ENCODE measurements around the gene WIPI1. TPM values are rescaled to one million over a fixed set of nuclear protein-coding genes. Genes with fewer than 3 reads are reported as not detected.
A peak's percentile ranks its signal among the peaks of the same experiment; 100 is the strongest.

Gene WIPI1
- total and polyA plus RNA-seq, 2 of the 13 experiments (the other 11 are each of a cell fraction or from before 2014, with no cell fraction given): 29.4 to 141 TPM

DNA sequence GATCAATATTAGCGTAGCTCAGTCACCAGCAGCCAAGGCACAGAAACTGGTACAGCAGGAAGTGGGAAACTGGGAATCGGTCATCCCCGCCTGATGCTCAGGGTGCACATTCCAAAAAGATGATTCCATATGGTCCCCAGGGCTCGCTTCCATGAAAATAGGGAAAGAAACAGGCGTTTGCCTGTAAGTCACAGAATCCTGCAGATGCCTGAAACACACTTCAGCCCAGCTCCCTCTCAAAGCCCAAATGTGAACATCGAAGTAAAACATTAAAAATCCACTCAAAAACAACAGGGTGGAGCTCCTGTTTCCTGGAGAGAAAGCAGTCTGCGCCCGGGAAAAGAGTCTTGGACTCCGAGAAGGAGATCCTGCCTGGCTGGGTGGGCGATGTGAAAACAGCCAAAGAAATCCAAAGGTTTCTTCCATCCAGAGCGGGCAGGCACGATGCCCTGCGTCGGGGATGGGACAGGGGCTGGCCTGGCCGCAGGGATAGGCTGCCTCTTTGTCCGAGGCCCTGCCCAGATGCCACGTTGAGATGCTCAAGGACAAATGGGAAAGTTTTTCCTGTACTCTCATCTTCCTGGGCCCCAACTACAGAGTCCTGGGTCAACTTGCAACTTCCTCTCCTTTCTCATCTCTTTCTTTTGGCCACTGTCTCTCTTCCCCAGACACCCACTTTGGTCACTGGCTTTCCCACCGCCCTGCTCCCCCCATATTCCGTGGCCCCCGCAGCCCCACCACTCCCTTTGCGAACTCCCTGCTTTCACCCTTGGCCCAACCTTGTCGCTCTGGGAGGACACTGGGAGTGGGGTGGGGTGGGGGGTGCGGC lies 743 bp downstream of the WIPI1 start (continued):
- no peak; the same call in 1 of the 2 replicates for TF ChIP-seq RBFOX2 (IDR thresholded peaks at IDR 0.05; ENCODE audit: low read depth, low read length)
- TF ChIP-seq REPIN1 (CRISPR knock-in tag; IDR thresholded peaks at IDR 0.05; ENCODE audit: borderline replicate concordance, low read depth): no peak
- TF ChIP-seq HBP1 (CRISPR knock-in tag; IDR thresholded peaks at IDR 0.05; ENCODE audit: low read depth): 0 out of 2 replicates have a peak, but pooled peaks have one; percentile 58
- TF ChIP-seq ZSCAN30 (CRISPR knock-in tag; IDR thresholded peaks at IDR 0.05): no peak
- TF ChIP-seq MEIS2 (CRISPR knock-in tag; IDR thresholded peaks at IDR 0.05): peak; percentile 68; the same call in 1 of the 2 replicates
- TF ChIP-seq ZNF724P (CRISPR knock-in tag; IDR thresholded peaks at IDR 0.05; ENCODE audit: borderline replicate concordance): no peak
- TF ChIP-seq DPF2 (CRISPR knock-in tag; IDR thresholded peaks at IDR 0.05; ENCODE audit: borderline replicate concordance, low read depth): no peak
- TF ChIP-seq, protein P1, sequence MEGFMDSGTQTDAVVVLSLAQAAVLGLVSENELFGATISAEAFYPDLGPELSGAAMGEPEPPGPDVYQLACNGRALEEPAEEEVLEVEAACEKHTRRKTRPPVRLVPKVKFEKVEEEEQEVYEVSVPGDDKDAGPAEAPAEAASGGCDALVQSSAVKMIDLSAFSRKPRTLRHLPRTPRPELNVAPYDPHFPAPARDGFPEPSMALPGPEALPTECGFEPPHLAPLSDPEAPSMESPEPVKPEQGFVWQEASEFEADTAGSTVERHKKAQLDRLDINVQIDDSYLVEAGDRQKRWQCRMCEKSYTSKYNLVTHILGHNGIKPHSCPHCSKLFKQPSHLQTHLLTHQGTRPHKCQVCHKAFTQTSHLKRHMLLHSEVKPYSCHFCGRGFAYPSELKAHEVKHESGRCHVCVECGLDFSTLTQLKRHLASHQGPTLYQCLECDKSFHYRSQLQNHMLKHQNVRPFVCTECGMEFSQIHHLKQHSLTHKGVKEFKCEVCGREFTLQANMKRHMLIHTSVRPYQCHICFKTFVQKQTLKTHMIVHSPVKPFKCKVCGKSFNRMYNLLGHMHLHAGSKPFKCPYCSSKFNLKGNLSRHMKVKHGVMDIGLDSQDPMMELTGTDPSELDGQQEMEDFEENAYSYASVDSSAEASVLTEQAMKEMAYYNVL (CRISPR knock-in tag; IDR thresholded peaks at IDR 0.05; ENCODE audit: borderline replicate concordance): peak; percentile 64; the same call in 1 of the 2 replicates
- TF ChIP-seq ZNF605 (CRISPR knock-in tag; IDR thresholded peaks at IDR 0.05): peak; percentile 70
- peak; percentile 19; the same call in 1 of the 2 replicates for TF ChIP-seq ZSCAN31 (CRISPR knock-in tag; IDR thresholded peaks at IDR 0.05; ENCODE audit: low read depth)
- TF ChIP-seq MIER3 (CRISPR knock-in tag; IDR thresholded peaks at IDR 0.05; ENCODE audit: borderline replicate concordance): no peak
- TF ChIP-seq ARHGAP35 (CRISPR knock-in tag; IDR thresholded peaks at IDR 0.05; ENCODE audit: borderline replicate concordance): peak; percentile 15; the same call in 1 of the 2 replicates
- TF ChIP-seq SNAPC2 (CRISPR knock-in tag; IDR thresholded peaks at IDR 0.05): no peak
- TF ChIP-seq CC2D1A (CRISPR knock-in tag; IDR thresholded peaks at IDR 0.05): 0 out of 2 replicates have a peak, but pooled peaks have one; percentile 10
- no peak for TF ChIP-seq SRSF4 (IDR thresholded peaks at IDR 0.05; ENCODE audit: low read depth, low read length, poor library complexity, severe bottlenecking)
- TF ChIP-seq ZNF563 (CRISPR knock-in tag; IDR thresholded peaks at IDR 0.05): no peak
- peak; percentile 32 for TF ChIP-seq GATAD2A (CRISPR knock-in tag; IDR thresholded peaks at IDR 0.05)
- TF ChIP-seq GABPA (IDR thresholded peaks at IDR 0.05; ENCODE audit: low read depth, low read length): no peak
- TF ChIP-seq GABPA (CRISPR knock-in tag; IDR thresholded peaks at IDR 0.05; ENCODE audit: low read depth): peak; percentile 72
- TF ChIP-seq NR3C1 (CRISPR knock-in tag; IDR thresholded peaks at IDR 0.05): no peak
- TF ChIP-seq IRX3 (CRISPR knock-in tag; IDR thresholded peaks at IDR 0.05; ENCODE audit: borderline replicate concordance, low read depth): no peak
- TF ChIP-seq SOX13 (IDR thresholded peaks at IDR 0.05): no peak
- peak in 1 of 2 experiments; percentile 4; a peak in 1 of 4 replicates for TF ChIP-seq SOX13 (CRISPR knock-in tag; conservative IDR thresholded peaks at IDR 0.05 in 1 of 2, IDR thresholded peaks at IDR 0.05 in 1 of 2)
- TF ChIP-seq ZNF354B (CRISPR knock-in tag; IDR thresholded peaks at IDR 0.05): no peak
- TF ChIP-seq SAP130 (CRISPR knock-in tag; IDR thresholded peaks at IDR 0.05; ENCODE audit: low read depth): peak; percentile 87

Measured in HepG2 (cell line).